ENCODE measurements around the gene LETM1.

GRCh38 chr4:1792832-1793495 is 63.0 kb downstream of the LETM1 start, which contains the start of gene FGFR3:
- TF ChIP-seq CTCF (IDR thresholded peaks at IDR 0.05; ENCODE audit: poor library complexity) = no peak
- TF ChIP-seq EZH2phosphoT487 (IDR thresholded peaks at IDR 0.05; ENCODE audit: low read depth, severe bottlenecking, unreplicated experiment) = no peak
- no peak for TF ChIP-seq EZH2 (IDR thresholded peaks at IDR 0.05; ENCODE audit: borderline replicate concordance)
